HepG2 (cell line): ENCODE results near the gene SETD1A. TPM values are rescaled to one million over a fixed set of nuclear protein-coding genes. Genes with fewer than 3 reads are reported as not detected.

Experiments used
- ARID2 ChIP-seq: sonication (generic); formaldehyde crosslinking; IDR thresholded peaks from 2 replicates; pipeline ENCODE4 v1.8.1; 2022; ENCODE audit warnings: mild to moderate bottlenecking, missing genetic modification reagents, borderline replicate concordance
- ATF2 ChIP-seq: sonication (generic); formaldehyde crosslinking; IDR thresholded peaks from 2 replicates; pipeline ENCODE4 v1.4.0; 2020; ENCODE audit warnings: missing genetic modification reagents
- GPBP1L1 ChIP-seq: sonication (generic); formaldehyde crosslinking; IDR thresholded peaks from 2 replicates; pipeline ENCODE4 v1.5.0; 2020; ENCODE audit warnings: mild to moderate bottlenecking, missing genetic modification reagents
- HNRNPH1 ChIP-seq: fragments of 200-400 bp; formaldehyde crosslinking; optimal IDR thresholded peaks from 2 replicates; pipeline ENCODE3; 2017; ENCODE audit warnings: mild to moderate bottlenecking, low read depth, low read length
- HOXA3 ChIP-seq: sonication (generic); formaldehyde crosslinking; IDR thresholded peaks from 2 replicates; pipeline ENCODE4 v1.5.0; 2020; ENCODE audit warnings: missing genetic modification reagents
- IKZF4 ChIP-seq: sonication (generic); formaldehyde crosslinking; IDR thresholded peaks from 2 replicates; pipeline ENCODE4 v1.5.1; 2020; ENCODE audit warnings: borderline replicate concordance, mild to moderate bottlenecking, low read depth, missing genetic modification reagents; ENCODE audit errors: not compliant biosample characterization
- MYC ChIP-seq: sonication (generic); formaldehyde crosslinking; IDR thresholded peaks from 2 replicates; pipeline ENCODE4 v1.9.0; 2021; ENCODE audit warnings: missing genetic modification reagents, borderline replicate concordance
- NFIC ChIP-seq: IDR thresholded peaks from 2 replicates; pipeline ENCODE4 v1.6.1; 2012; ENCODE audit warnings: mild to moderate bottlenecking, low read length, inconsistent platforms
- NFKB2 ChIP-seq: sonication (generic); formaldehyde crosslinking; IDR thresholded peaks from 2 replicates; pipeline ENCODE4 v1.4.0; 2020; ENCODE audit warnings: missing genetic modification reagents, borderline replicate concordance
- POLR2G ChIP-seq: fragments of 200-400 bp; formaldehyde crosslinking; IDR thresholded peaks from 2 replicates; pipeline ENCODE4 v1.6.1; 2018; ENCODE audit warnings: mild to moderate bottlenecking, low read depth, low read length, moderate library complexity
- SKIL ChIP-seq: sonication (generic); formaldehyde crosslinking; IDR thresholded peaks from 2 replicates; pipeline ENCODE4 v1.8.0; 2022; ENCODE audit warnings: missing genetic modification reagents, mild to moderate bottlenecking, moderate library complexity, borderline replicate concordance
- TFE3 ChIP-seq: IDR thresholded peaks from 2 replicates; pipeline ENCODE4 v1.6.1; 2016
- TOE1 ChIP-seq: sonication (generic); formaldehyde crosslinking; IDR thresholded peaks from 2 replicates; pipeline ENCODE4 v1.4.0; 2020; ENCODE audit warnings: mild to moderate bottlenecking, missing genetic modification reagents
- ZNF101 ChIP-seq: sonication (generic); formaldehyde crosslinking; IDR thresholded peaks from 2 replicates; pipeline ENCODE4 v1.4.0; 2020; ENCODE audit warnings: mild to moderate bottlenecking, low read depth, missing genetic modification reagents, borderline replicate concordance
- ZNF276 ChIP-seq: sonication (generic); formaldehyde crosslinking; IDR thresholded peaks from 2 replicates; pipeline ENCODE4 v1.4.0; 2020; ENCODE audit warnings: mild to moderate bottlenecking, low read depth, missing genetic modification reagents
- ZNF513 ChIP-seq: sonication (generic); formaldehyde crosslinking; conservative IDR thresholded peaks from 2 replicates; pipeline ENCODE4 v1.5.0; 2020; ENCODE audit warnings: missing genetic modification reagents
- ZNF550 ChIP-seq: sonication (generic); formaldehyde crosslinking; IDR thresholded peaks from 2 replicates; pipeline ENCODE4 v1.4.0; 2020; ENCODE audit warnings: mild to moderate bottlenecking, missing genetic modification reagents, borderline replicate concordance
- ZNF619 ChIP-seq: sonication (generic); formaldehyde crosslinking; IDR thresholded peaks from 2 replicates; pipeline ENCODE4 v1.4.0; 2020; ENCODE audit warnings: mild to moderate bottlenecking, missing genetic modification reagents
- polyA plus RNA-seq, 8 experiments: library from polyadenylated mRNA; depleted of rRNA in 3 of 8; stranded (reverse) in 7 of 8; unstranded in 1 of 8; fragments of >200 nt; fragmentation: Illumina TruSeq in 4 of 8; extraction: Trizol in 4 of 8; gene quantifications; 2 replicates each; pipeline versions ENCODE4 v1.2.1 to v1.2.3, GENCODE V29; 2011 to 2016; ENCODE audit warnings: low read depth in 4 of 8, missing spikeins in 1 of 8, mixed read lengths in 1 of 8; ENCODE audit not compliant: insufficient read depth in 1 of 8
- total RNA-seq, 5 experiments: library from RNA; depleted of rRNA; stranded (reverse); fragments of >200 nt; fragmentation: Illumina TruSeq; extraction: Trizol; gene quantifications; 2 replicates each; pipeline ENCODE4 v1.2.3, GENCODE V29; 2016; ENCODE audit warnings: low read depth in 1 of 5

SETD1A gene
- total and polyA plus RNA-seq, 2 of the 13 experiments (the other 11 are each of a cell fraction or from before 2014, with no cell fraction given), result 3.8 to 5.6 TPM

GRCh38 chr16:30921748-30922419 lies 35.7 kb upstream of the SETD1A start (continued):
- TF ChIP-seq IKZF4 (CRISPR knock-in tag) (peak; percentile 48), ZNF513 (CRISPR knock-in tag) (peak; percentile 29; the same call in 1 of the 2 replicates), NFKB2 (CRISPR knock-in tag) (0 out of 2 replicates have a peak, but pooled peaks have one; percentile 13), ZNF619 (peak; percentile 40; the same call in 1 of the 2 replicates), ZNF550 (CRISPR knock-in tag) (no peak), TFE3 (CRISPR knock-in tag) (peak; percentile 24; the same call in 1 of the 2 replicates), ATF2 (CRISPR knock-in tag) (peak; percentile 46; the same call in 1 of the 2 replicates), NFIC (no peak; the same call in 1 of the 2 replicates), ZNF101 (CRISPR knock-in tag) (peak; percentile 70; the same call in 1 of the 2 replicates), MYC (peak; percentile 41; the same call in 1 of the 2 replicates), SKIL (no peak), ARID2 (no peak), HOXA3 (CRISPR knock-in tag) (peak; percentile 66), POLR2G (peak; percentile 48; the same call in 1 of the 2 replicates), TOE1 (0 out of 2 replicates have a peak, but pooled peaks have one; percentile 20), HNRNPH1 (no peak), GPBP1L1 (CRISPR knock-in tag) (no peak), ZNF276 (CRISPR knock-in tag) (peak; percentile 95; the same call in 1 of the 2 replicates)
